HG03575 (cell line): ENCODE data around the gene MAP4K3.

Experiments used
- ATAC-seq: cut with Tn5 transposase; IDR thresholded peaks from one replicate; pipeline ENCODE4 v1.9.1; 2021; ENCODE audit not compliant: unreplicated experiment, insufficient number of reproducible peaks, low FRiP score; ENCODE audit errors: extremely low read depth

The MAP4K3 gene

DNA sequence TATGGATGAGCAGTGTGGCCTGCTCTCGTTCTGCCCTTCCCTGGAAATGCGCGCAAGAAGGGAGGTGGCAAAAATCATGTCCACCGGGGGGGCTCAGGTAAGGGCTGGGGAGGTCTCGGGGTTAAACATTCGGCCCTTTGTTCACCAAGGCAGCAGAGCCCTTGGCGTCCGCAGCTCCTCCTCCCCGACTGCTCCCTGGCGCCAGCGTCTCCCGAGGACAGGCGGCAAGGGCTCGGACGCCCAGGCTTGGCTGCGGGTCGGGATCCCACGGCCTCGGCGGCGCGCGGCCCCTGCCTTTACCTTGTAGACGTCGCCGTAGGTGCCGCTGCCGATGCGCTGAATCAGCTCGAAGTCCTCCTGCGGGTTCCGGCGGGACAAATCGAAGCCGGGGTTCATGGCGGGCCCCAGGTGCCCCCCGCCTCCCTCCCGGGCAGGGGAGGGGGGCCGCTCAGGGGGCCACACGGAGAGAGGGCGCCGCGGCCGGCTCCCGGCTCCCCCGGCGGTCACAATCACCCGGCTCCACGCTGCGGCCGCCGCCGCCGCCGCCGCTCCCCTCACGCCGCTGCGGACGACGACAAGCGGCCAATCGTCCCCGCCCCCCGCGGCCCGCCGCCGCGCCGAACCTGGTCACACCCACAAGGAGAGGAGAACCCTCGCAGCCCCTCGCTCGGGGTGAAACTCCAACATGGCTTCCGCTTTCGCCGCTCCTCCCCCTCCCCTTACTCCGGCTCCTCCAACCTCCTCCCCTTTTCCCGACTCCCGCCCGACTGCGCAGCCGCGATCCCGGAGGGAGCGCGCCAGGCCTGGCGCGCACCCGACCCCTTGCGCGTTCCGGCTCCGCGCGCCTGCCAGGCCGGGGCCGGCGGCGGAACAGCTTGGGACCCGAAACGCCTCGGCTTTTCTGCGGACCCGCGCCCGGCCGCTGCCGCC is at the start of gene MAP4K3:
MAP4K3 (minus strand) TSS at position 694 of the 930 bp plus-strand sequence; CDS start at position 396, 298 bp downstream.
- no peak for ATAC-seq

DNA sequence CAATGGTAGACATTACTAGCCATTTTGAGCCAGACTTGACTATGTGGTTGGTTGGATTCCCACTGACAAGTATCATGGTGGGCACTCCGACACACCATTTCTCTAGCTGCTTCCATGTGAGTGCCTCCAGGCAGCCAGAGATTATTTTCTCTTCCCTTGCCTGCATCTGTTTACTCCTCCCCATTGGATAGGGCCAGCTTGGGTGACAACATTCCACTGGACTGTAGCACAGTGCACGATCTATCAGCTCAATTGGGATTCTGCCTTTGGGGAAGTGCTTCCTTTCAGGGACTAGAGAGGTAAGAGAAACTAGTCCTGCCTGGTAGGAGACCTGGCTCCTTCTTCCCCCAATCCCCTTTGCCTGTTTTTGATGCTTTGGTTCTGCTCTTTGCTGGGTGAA is 49.0 kb upstream of the MAP4K3 start:
- ATAC-seq: no peak

- no peak for ATAC-seq
Measured at GRCh38 chr2:39484620-39485495, 47.8 kb upstream of the MAP4K3 start.

GRCh38 chr2:39484206-39484605 is 47.1 kb upstream of the MAP4K3 start:
- no peak for ATAC-seq

GRCh38 chr2:39483534-39483933 is 46.4 kb upstream of the MAP4K3 start:
- ATAC-seq: no peak

DNA sequence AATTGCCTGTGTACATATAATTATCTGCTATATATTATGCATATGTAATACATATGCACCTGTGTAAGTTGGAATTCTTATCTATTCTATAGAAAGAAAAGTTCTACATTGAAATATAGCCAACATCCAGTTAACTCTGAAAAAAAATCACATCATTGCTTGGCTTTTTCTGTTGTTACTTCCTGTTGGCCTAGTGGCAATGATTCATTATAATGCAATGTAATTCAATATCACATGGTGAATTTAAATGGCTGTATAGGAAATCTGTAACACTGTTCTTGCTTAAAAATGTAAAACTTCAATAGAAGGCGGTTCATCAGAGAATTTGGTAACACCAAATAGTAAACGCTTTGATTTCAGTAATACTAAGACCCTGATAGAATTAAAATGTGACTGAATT is 44.5 kb upstream of the MAP4K3 start:
- no peak for ATAC-seq

GRCh38 chr2:39479696-39480095 is 42.6 kb upstream of the MAP4K3 start:
- ATAC-seq: no peak

DNA sequence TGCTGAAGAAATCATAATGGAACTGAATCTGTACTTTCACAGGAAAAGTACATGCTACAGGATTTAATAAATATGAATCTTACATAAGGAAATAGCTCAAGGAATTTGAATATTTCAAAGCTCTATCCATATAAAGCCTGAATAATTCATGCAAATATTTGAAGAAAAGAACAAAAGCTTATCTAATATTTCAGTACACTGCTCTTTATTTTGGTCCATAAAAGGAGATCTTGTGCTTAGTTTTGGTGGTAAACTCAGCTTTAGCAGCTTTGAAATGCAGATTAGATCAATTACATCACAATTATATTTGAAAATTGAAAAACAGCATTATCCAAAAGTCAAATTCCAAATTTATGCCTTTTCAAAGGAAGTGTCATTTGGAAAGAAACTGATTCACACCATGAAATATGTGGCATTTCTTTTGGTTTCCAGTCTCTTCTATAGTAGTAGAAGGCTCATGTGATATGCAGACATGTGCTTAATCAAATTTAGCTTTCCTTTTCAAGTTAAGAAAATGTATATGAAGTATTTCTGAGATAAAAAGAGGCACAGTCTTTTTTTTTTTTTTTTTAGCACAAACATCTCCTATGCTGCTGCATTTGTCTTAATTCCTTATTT is 42.1 kb upstream of the MAP4K3 start:
- ATAC-seq: no peak

GRCh38 chr2:39476524-39476923 is 39.4 kb upstream of the MAP4K3 start:
- peak; percentile 96 for ATAC-seq

DNA sequence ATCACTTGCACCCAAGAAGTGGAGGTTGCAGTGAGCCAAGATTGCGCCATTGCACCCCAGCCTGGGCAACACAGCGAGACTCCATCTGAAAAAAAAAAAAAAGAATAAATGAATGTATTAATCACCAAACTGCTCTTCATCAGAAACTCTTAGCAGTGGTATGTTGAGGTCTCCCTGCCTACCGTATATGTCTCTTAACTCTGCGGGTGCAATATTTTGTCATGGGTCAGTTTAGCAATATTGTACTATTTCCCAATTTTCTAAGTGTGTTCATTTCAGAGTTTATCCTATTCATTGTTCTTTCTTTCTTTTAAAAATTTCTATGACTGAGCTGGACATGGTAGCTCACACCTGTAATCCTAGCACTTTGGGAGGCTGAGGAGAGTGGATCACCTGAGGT is 37.9 kb upstream of the MAP4K3 start:
- no peak for ATAC-seq

DNA sequence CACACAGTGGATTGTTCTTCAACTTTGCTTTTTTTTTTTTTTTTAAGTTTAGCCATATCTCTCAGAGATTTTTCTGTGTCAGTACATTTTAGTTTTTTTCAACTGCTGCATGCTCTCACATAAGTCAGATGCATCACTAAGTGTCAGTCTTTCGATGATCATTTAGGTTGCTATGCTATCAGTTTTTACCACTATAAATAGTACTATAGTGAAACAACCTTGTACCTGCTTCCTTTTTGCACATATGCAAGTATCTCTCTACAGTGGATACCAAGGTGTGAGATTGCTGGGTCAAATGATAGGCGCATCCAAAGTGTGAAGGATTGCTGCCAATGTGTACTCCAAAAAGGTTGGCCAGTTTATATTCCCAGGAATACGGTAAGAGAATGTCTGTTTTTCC is 33.5 kb upstream of the MAP4K3 start:
- ATAC-seq: peak; percentile 62

DNA sequence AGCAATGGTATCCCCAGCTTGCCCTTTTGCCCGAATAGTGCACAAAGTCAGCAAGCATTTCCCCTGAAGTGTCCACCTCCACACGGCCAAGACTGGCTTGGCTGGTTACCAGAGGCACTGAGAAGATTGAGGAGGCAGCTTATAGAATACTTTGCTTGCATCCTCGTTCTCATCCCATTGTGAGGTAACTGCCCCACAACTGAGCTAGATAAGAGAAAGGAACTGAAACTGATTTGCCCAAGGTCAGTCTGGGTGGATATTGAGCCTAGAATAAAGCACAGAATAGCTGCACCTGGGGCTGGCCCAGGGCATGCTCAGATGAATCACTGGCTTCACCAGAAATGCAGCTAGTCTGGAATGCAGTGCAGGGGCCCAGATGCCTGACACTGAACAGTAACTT is 32.7 kb upstream of the MAP4K3 start:
- ATAC-seq: peak; percentile 65

DNA sequence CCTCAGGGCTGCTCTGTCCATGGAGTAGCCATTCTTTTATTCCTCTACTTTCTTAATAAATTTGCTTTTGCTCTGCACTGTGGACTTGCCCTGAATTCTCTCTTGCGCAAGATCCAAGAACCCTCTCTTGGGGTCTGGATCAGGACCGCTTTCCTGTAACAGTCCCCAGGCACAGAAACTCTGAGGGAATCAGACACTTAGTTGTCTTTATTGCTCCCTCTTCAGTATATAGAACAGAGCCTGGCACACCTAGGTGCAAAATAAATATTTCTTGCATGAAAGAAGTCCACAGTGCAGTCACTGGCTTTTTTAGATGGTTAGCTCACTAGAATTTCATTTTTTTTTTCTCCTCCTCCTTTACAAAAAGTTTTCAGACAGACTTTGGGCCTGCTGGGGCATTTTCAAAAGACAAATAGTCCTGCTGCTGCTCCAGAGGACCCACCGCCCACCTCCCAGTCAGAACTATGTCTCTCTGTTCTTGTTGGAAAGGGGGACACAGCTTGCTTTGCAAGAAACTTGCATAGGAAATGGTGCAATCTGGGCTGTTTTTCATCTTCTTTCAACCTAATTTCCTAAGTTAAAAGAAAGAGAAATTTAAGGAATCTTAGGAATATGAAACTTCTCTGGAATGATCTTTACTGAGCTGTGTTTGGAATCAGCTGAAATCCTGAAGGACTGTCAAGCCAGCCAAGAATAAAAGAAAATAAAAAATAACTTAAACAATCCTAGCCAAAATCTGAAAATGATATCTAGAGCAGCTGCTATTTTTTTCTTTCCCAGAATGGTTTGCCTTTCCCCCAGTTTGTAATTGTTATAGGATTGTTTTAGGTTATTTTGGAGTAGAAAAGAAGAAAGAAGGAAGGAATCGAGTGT is 31.7 kb upstream of the MAP4K3 start:
- no peak for ATAC-seq

- ATAC-seq: no peak
Measured at GRCh38 chr2:39466311-39466710, 29.2 kb upstream of the MAP4K3 start.

GRCh38 chr2:39464864-39465263 is 27.8 kb upstream of the MAP4K3 start:
- ATAC-seq: no peak

DNA sequence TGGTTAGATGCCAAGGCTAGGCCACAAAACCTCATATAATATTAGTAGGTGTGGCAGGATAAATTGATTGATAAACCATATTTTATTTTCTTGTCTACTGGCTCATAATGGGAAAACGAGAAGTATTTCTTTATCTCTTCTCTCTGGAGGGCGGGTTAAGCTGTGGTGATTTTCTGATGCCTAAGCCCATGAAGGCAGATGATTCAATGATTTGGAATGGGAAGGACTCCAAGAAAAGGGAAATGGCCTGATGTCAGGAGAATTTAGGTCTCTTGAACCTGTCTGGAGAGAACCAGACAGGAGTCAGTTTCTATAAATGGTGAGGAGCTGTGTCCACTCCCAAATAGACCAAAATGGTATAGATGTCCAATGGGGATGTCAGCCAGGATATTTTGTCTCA is 18.7 kb upstream of the MAP4K3 start:
- ATAC-seq: no peak

DNA sequence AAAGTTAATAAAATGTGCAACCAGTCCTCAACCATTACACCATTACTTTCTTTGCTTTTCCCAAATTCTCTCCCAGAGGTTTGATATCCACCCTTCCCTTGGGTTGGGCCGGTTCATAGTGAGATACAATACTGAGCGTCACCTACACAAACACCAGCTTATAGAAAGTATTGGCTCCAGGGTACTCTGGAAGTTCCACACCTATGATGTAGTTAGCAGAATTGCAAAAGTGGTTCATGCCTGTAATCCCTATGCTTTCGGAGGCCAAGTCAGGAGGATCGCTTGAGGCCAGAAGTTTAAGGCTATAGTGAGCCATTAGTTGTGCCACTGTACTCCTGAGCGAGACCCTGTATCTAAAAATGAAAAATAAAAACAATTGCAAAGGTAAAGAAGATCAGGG is 15.3 kb upstream of the MAP4K3 start:
- ATAC-seq: no peak

DNA sequence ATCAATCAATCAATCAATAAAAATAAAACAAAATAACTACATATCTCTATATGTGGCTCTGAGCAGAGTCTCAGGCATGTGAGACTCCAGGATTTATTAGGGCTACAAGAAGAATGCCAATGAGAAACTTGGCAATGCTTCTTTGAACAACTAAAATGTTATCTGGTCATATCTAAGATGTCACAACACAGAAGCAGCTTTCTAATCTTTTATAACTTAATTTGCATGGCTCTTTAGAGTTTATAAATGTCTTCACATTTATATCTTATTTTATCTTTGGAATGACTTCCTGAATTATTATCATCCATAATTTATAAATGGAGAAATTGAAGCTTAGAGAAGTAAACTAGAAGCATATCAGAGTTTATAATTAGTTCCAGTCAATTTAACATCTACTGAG is 14.9 kb upstream of the MAP4K3 start:
- no peak for ATAC-seq

DNA sequence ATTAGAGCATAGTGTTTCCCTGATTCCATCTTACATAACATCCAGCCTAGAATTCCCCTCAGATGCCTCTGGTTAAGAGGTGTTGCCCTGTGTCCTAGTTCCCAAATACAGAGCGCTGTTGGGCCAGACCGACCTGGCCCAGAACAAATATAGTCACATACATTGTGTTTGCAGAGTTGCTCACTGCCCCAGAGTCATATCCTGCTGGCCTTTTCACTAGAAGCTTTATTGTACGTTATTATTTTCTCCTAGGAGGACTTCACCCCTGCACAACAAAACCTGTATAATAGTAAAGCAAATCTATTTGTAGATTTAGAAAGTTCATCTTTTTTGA is 11.1 kb upstream of the MAP4K3 start:
- no peak for ATAC-seq
